Thyroid gland (tissue), 4 donors: Measurements from ENCODE around the gene ENTPD6.

Experiments used
- POLR2A ChIP-seq, 2 donors: fragments of 450-650 bp; IDR thresholded peaks; one replicate each; pipeline ENCODE4 v1.6.1; 2017; ENCODE audit warnings: antibody characterized with exemption in 2 of 2, mild to moderate bottlenecking in 2 of 2, moderate library complexity in 1 of 2
- TF ChIP-seq, protein P1 (sequence below), 6 experiments: fragments of 200-600 bp in 3 of 6; fragments of 450-650 bp in 3 of 6; sonication (generic) in 3 of 6; IDR thresholded peaks; one replicate each; pipeline ENCODE4 v1.5.1; 2016 to 2019; ENCODE audit warnings: antibody characterized with exemption in 6 of 6, mild to moderate bottlenecking in 2 of 6, inconsistent platforms in 1 of 6, moderate library complexity in 1 of 6

DNA sequence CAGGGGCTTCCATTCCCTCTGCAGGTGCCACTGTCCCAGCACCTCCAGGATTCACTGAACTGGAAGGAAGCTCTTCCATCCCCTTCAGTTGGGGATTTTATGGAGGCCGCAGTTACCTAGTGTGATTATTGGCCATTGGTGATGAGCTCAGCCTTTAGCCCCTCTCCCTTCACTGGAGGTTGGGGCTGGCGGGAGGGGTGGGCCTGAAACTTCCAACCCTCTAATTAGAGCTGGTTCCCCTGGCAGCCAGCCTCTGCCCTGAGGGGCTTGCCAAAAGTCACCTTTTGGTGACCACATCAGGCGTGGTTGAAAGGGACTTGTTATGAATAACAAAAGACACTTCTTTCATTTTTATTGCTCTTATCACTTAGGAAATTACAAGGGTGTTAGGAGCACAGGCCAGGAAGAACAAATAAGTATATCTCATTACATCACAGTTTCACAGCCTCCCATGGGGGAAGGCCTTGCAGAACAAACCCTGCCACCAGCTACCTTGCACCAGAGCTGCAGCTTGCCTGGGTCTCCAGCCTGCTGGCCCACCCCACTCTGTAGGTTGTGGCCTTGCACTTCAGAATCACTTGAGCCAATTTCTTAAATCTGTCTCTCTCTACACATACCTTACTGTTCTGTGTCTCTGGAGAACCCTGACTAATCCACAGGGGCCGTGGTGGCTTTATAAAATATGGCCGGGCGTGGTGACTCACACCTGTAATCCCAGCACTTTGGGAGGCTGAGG, 57.3 kb downstream of the ENTPD6 start:
- no peak for TF ChIP-seq POLR2A (IDR thresholded peaks at IDR 0.05)
- TF ChIP-seq, protein P1, sequence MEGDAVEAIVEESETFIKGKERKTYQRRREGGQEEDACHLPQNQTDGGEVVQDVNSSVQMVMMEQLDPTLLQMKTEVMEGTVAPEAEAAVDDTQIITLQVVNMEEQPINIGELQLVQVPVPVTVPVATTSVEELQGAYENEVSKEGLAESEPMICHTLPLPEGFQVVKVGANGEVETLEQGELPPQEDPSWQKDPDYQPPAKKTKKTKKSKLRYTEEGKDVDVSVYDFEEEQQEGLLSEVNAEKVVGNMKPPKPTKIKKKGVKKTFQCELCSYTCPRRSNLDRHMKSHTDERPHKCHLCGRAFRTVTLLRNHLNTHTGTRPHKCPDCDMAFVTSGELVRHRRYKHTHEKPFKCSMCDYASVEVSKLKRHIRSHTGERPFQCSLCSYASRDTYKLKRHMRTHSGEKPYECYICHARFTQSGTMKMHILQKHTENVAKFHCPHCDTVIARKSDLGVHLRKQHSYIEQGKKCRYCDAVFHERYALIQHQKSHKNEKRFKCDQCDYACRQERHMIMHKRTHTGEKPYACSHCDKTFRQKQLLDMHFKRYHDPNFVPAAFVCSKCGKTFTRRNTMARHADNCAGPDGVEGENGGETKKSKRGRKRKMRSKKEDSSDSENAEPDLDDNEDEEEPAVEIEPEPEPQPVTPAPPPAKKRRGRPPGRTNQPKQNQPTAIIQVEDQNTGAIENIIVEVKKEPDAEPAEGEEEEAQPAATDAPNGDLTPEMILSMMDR (IDR thresholded peaks at IDR 0.05) = no peak
